HG03442 (cell line): ENCODE results near the gene GBGT1.

Experiments
- ATAC-seq: cut with Tn5 transposase; IDR thresholded peaks from one replicate; pipeline ENCODE4 v1.9.1; 2021; ENCODE audit warnings: mild to moderate bottlenecking, moderate library complexity; ENCODE audit not compliant: unreplicated experiment

GBGT1 gene

GRCh38 chr9:133166392-133166791, 2.7 kb upstream of the GBGT1 start:
- ATAC-seq, result no peak

- ATAC-seq, result no peak
Measured at GRCh38 chr9:133165452-133165730, 1.7 kb upstream of the GBGT1 start.

- ATAC-seq, result no peak
Measured at GRCh38 chr9:133164191-133164590, 477 bp upstream of the GBGT1 start.

- ATAC-seq, result no peak
Measured at GRCh38 chr9:133162861-133163503, 732 bp downstream of the GBGT1 start.

GRCh38 chr9:133161547-133161950, 2.2 kb downstream of the GBGT1 start:
- no peak for ATAC-seq

- ATAC-seq, result no peak
Measured at GRCh38 chr9:133160742-133161546, 2.8 kb downstream of the GBGT1 start.

- no peak for ATAC-seq
Measured at GRCh38 chr9:133158695-133159094, 5.0 kb downstream of the GBGT1 start.

GRCh38 chr9:133155156-133155555, 8.6 kb downstream of the GBGT1 start:
- no peak for ATAC-seq

GRCh38 chr9:133154097-133154989, 9.4 kb downstream of the GBGT1 start:
- ATAC-seq, result no peak

GRCh38 chr9:133153227-133154096, 10.3 kb downstream of the GBGT1 start:
- ATAC-seq, result no peak

GRCh38 chr9:133151601-133152525, 11.9 kb downstream of the GBGT1 start:
- ATAC-seq, result no peak

- ATAC-seq, result no peak
Measured at GRCh38 chr9:133151041-133151440, 12.7 kb downstream of the GBGT1 start.

GRCh38 chr9:133149130-133150015, 14.3 kb downstream of the GBGT1 start:
- ATAC-seq, result peak; percentile 66

- ATAC-seq, result peak; percentile 10
Measured at GRCh38 chr9:133148199-133149129, 15.2 kb downstream of the GBGT1 start.

- ATAC-seq, result no peak
Measured at GRCh38 chr9:133147412-133148198, 16.1 kb downstream of the GBGT1 start.

- no peak for ATAC-seq
Measured at GRCh38 chr9:133146746-133147411, 16.8 kb downstream of the GBGT1 start.
